SK-MEL-5 (cell line): ENCODE results near the gene AGAP1. TPM values are rescaled to one million over a fixed set of nuclear protein-coding genes. Genes with fewer than 3 reads are reported as not detected.
A peak's percentile ranks its signal among the peaks of the same experiment; 100 is the strongest.

ENCODE experiments used
- DNase-seq: peaks from one replicate; pipeline ENCODE4 v3.0.0-alpha.2; 2016; ENCODE audit warnings: low read depth, low spot score
- in situ Hi-C: cut with HindIII; loops from 2 replicates; pipeline ENCODE4 v1.10.0; 2016; ENCODE audit warnings: low sequenced_read_pairs, high pct_unique_total_duplicates, low pct_unique_long_range_greater_than_20kb
- small RNA-seq, 2 experiments: library from RNA; depleted of rRNA; stranded (forward); fragments of <200 nt; gene quantifications; one replicate each; pipeline ENCODE3, GENCODE V24; 2014
- total RNA-seq: library from RNA; depleted of rRNA; stranded (reverse); fragments of >200 nt; shearing (Covaris generic); gene quantifications from 2 replicates; pipeline ENCODE4 v1.2.3, GENCODE V29; 2014

AGAP1 gene
- total RNA-seq, 1 experiment from 2014 or later, result 16.4 TPM

- DNase-seq, result peak; percentile 17
- in situ Hi-C loops, result no loop called here
Measured at GRCh38 chr2:236177967-236178889, 684.4 kb downstream of the AGAP1 start.

GRCh38 chr2:236178890-236179235 lies 685.0 kb downstream of the AGAP1 start:
- DNase-seq, result no peak
- in situ Hi-C loops, result no loop called here

- no peak for DNase-seq
- in situ Hi-C loops, result no loop called here
Measured at GRCh38 chr2:236179236-236180075, 685.6 kb downstream of the AGAP1 start.

GRCh38 chr2:236180076-236180816 lies 686.4 kb downstream of the AGAP1 start:
- no peak for DNase-seq
- in situ Hi-C loops, result no loop called here

- in situ Hi-C loops, result no loop called here
- peak; percentile 76 for DNase-seq
Measured at GRCh38 chr2:236180831-236181453, 687.1 kb downstream of the AGAP1 start.

Small RNA genes lying within 50 kb of the gene (small RNA-seq; reads per million reads assigned to genes)
- gene RF00019 (0 reads per million in 2 experiments), gene RN7SL204P (0 reads per million in 2 experiments), gene RNU7-127P (0 reads per million in 2 experiments), gene TMSB10P1 (0 reads per million in 2 experiments)
